Cardiac septum (tissue), 1 donor: ENCODE measurements around the gene SLC22A15. TPM values are rescaled to one million over a fixed set of nuclear protein-coding genes. Genes with fewer than 3 reads are reported as not detected.

Experiments used
- DNase-seq: peaks from one replicate; pipeline ENCODE4 v3.0.0-alpha.2; 2020; ENCODE audit warnings: low spot score
- intact Hi-C: fragments of 100-400 bp; cut with DNase I; formaldehyde crosslinking; loops from one replicate; pipeline ENCODE4 v1.14.0; 2022
- total RNA-seq: library from RNA; stranded (reverse); fragmentation: NEBNext Ultra II Directional; extraction: Animal tissue kit (Norgen Biotek cat#: 25700); gene quantifications from one replicate; pipeline ENCODE4 v1.2.1, GENCODE V29; 2021
- donor health status: DM: no; HTN: no; CAD: no.

The SLC22A15 gene
- total RNA-seq, 1 donor from 2014 or later, result 9.8 TPM

DNA sequence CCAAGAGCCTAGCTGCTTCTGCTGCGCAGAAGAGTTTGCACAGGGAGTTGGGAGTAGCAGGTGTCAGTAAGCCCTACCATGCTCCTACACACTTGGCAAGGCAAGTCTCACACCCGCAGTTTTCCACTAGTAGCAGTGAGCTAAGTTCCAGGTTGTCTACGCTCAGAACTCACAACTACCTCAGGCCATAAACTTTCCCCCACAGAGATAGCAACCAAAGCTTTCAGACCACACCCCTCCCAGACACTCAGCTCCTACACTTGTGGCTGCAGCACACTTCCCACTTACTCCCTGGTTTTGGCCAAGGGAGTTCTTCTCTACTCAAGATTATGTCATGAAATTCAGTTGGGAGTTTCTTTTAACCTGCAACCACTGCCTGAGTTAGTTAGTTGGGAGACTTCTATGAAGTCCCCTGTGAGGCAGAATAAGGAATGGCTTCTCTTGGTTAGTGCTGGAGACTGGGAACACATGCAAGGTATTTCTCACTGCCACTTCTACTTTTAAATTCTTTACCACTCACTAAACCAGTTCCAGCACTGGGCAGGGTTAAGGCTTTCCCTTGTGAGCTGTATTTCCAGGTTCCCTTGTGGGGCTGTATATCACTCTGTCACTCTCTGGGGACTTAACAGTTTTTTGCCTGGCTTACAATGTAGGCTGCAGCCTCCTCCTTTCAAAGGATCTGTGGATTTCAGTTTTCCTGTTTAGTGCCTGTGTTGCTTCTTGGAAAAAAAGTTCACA lies 116.6 kb downstream of the SLC22A15 start:
- intact Hi-C loops, result no loop called here
- DNase-seq, result no peak

DNA sequence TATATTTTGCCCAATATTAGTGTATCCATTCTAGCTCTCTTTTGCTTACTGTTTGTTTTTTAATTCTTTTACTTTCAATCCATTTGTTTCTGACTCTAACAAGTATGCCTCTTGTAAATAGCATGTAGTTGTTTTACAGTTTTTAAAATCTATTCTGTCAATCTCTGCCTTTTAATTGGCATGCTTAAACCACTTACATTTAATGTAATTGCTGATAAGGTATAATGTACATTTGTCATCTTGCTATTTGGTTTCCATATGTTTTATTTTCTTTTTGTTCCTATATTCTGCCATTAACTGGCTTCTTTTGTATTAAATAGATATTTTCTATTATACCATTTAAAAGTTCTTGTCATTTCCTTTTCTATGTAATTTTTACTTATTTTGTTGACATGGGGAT lies 118.7 kb downstream of the SLC22A15 start:
- intact Hi-C loops, result no loop called here
- DNase-seq, result no peak

DNA sequence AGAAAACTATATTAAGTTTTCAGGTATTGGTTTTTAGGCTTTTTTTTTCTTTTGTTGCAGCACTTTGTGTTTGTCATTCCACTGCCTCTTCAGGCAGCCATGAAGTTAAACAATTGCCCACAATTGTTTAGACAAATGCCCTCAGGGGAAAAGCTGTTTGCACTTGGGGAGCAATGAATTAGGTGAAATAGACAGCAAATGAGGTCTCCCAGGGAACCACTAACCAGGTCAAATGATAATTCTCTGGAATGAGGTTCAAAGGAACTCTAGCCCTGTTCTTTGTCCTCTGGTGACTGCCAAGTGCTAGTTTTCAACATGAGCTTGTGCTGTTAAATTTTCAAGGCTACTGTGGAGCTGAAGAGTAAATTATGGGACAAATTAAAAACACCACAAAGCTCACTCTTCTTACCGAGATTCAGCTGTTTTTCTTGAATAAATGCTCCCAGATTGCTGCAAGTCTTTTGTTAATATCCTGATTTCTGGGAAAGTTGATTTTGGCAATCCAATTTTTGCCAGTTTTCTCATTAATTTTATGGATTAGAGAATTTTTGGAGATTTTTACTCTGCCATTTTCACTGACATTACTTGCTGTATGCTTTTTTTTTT lies 119.8 kb downstream of the SLC22A15 start:
- intact Hi-C loops, result no loop called here
- DNase-seq, result no peak

DNA sequence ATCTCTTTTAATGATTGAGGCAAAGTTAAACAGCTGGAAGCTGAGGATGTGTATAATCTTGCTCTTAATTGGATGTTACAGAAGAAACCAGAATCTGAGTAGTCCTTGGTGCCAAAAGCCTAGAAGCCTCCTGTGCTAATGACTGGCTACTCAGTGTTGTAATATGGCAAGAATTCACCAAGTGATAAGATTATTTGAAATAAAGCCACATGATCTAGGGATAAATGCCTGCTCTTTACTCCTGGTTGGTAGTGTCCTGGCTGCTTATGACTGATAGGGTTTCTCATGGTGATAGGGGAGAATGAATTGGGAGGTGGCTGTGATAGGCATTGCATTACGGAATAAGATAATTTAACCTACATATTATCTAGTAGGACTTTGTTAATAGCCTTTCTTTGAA lies 121.3 kb downstream of the SLC22A15 start:
- DNase-seq, result no peak
- intact Hi-C loops, result no loop called here

DNA sequence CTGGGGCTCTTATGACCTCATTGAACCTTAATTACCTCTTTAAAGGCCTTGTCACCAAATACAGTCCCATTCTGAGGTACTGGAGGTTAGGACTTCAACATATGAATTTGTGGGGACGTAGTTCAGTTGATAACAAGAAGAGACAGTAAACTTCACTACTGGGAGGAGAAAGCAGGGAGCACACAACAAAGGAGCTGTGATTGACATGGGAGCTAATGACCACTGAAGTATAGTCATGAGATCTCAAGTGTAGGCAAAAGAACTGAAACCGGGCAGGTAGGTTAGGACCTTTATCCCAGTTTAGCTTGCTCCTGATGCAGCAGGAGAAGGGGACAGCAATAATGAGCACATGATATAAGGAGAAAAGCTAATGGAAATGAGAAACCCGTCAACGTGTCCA lies 123.1 kb downstream of the SLC22A15 start:
- DNase-seq, result no peak
- intact Hi-C loops, result no loop called here

DNA sequence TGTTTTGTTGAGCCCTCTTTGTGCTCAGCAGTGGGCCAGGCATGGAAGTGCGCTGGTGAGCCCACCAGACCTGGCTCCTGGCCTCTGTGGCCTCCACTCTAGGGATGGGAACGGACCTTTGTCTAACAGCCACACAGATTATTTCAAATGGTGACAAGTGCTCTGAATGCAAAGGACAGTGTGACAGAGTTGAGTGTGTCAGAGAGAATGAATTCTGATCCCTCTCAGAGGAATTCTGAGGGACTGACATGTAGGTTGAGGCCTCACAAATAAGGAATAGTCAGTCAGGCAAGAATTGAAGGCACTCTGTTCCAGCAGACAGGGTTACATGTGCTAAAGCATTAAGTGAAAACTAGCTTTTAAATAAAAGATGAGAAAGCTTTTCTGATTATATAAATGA lies 123.6 kb downstream of the SLC22A15 start:
- intact Hi-C loops, result no loop called here

DNA sequence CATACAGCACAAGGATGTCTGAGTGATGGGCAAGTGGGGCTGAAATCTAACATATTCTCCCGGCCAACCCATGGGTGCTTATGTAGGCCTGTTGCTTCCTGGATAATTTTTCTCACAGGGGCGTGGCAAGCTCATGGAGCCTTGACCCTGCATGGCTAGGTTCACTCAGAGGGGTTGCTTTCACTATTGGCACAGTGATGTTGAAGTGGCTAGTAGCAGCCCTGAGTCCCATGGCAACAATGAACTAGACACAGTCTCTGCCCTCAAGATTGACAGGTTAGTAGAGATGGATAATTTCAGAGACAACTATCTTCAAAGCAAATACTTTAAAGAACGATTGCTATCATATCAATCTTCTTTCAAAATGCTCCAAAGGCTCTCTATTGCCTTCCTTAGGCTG lies 128.4 kb downstream of the SLC22A15 start:
- DNase-seq, result no peak
- intact Hi-C loops, result no loop called here

More for the DNA sequence above, 123.6 kb downstream of the SLC22A15 start:
- no peak for DNase-seq

DNA sequence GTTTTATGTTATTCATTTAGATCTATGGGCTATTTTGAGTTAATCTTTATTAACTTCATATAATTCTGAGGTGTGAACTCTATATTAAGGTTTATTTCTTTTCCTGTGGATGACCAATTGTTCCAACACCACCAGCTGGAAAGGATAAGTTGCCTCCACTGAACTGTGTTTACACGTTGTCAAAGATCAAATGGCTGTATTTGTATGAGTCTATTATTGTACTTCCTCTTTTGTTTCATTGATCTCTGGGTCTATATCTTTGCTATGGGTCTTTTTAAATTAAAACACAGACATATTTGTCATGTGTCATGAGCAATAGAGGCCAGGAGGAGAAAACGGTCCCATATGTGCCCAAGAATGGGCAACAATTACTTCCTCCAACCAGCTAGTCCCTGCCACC lies 129.7 kb downstream of the SLC22A15 start:
- intact Hi-C loops, result no loop called here
- DNase-seq, result no peak

DNA sequence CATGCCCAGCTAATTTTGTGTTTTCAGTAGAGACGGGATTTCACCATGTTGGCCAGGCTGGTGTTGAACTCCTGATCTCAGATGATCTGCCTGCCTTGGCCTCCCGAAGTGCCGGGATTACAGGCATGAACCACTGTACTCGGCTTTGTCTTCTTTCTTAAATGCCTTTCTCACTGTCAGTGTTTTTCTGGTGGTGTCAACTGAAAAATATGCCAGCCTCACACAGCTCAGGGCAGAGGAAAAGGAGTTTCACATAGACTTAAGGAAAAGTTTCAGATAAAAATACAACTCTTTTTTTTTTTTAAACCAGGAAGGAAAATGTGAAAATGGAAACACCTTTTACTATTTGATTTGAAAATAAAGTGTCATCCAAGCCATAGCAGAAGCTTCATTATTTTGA lies 130.3 kb downstream of the SLC22A15 start:
- intact Hi-C loops, result no loop called here
- DNase-seq, result no peak

DNA sequence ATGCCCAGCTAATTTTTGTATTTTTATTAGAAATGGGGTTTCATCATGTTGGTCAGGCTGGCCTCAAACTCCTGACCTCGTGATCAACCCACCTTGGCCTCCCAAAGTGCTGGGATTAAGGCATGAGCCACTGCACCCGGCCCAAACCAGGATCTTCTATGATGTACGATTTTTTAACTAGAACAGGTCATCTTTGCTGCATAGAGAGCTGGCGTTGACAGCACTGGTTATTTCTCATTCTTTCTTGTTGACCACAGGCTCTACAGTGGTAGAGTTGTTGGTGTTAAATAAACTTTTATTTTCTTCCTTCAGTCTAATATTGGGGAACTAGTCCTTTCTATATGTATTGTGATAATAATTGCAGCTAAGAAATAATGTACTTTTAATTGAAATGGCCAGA lies 131.1 kb downstream of the SLC22A15 start:
- DNase-seq, result no peak
- intact Hi-C loops, result no loop called here

DNA sequence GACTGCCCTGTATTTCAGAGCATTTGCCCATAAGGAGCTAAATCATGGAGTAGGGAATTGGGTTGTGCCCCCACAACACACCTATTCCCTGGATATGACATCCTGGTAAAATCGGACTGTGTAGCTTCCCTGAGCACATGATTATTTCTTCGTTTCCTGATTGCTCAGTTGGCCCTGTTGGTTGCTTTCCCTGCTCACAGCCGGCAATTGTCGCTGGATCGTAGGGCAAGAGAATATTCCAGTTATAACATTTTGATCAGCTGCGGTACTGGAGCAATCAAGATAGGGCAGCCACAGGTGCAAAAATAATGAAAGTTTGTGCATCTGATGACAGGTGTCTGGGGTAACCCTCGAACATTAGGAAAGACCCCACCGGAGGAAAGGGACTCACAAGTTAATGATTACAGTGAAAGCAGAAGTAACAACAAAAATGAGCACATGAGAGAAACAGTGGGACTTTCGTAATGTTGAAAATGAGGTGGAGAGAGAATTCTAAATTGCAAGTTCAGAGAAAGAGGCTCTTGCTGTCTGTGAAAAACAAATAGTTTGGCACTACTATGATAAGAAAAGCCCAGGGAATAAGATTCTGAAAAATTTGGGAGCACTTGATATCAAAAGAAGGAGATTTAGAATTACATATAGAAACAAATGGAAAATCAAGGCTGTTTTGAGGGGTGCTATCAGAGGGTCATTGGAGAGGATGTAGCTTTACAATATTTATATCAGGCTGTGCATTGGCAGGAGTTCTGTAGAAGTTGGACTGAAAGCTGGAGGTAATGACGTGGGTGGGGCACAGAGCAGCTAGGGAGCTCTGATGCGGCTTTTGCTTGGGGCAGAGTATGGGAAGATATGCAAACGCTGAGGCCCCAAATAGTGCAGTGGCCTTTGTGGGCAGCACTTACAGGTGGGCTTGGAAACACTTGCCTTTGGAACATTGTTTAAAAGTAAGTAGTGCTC lies 134.5 kb downstream of the SLC22A15 start, which contains the start of gene MAB21L3:
TSS of gene MAB21L3 (plus strand) at position 833 of the 957 bp plus-strand sequence. CDS start 1,217 bp downstream, outside the sequence.
- no peak for DNase-seq
- intact Hi-C loops, result no loop called here

DNA sequence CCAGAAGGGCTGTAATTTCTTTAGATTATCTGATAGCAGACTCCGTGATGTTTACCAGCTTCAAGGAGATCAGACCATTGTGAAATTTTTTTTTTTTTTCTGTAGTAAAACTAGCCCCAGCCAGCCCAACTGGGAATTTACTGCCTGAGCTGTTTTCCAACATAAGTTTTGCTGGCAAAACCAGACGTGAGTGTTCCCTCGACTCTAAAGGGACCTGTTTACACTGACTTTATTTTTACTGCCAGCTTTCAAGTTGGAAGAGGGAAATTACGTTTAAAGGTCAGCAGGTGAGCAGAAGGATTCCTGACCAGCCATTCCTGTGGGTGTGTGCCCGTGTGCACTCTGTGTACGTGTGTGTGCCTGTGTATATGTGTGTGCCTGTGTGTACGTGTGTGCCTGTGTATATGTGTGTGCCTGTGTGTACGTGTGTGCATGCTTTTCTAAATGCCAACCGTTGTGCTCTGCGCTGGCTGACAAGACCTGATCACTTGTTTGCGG lies 135.3 kb downstream of the SLC22A15 start:
- intact Hi-C loops, result no loop called here
- no peak for DNase-seq

DNA sequence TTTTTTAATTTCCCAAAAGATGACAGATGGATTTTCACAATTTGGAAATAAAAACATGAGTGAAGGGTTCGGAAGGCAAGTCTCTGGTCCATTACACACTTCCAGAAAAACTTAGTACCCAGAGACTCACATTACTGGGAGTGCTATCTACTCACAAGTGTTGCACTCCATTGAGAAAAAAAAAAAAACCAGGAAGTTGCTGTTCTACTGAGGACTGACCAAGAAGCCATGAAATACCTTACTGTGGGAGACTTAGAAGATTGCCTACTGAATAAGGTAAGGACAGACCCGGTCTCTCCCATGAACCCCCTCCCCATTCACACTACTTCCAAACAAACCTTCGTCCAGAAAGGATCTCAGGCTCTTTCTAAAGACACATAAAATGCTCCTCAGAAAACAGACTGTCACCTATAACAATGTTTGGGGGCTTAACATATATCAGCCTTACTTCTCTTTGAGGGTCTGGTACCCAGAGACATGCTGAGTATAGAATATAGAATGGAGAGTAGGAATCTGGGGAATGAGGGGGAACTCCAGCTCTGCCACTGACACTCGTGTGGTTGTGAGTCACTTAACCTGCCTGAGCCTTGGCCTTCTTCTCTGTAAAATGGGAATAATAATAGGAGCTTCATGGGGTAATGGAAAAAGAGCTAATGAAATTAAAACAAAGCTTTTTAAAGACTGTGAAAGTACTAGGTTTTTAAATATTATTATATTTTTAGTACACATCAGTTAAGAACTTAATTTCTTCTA lies 136.3 kb downstream of the SLC22A15 start:
- intact Hi-C loops, result no loop called here
- no peak for DNase-seq

DNA sequence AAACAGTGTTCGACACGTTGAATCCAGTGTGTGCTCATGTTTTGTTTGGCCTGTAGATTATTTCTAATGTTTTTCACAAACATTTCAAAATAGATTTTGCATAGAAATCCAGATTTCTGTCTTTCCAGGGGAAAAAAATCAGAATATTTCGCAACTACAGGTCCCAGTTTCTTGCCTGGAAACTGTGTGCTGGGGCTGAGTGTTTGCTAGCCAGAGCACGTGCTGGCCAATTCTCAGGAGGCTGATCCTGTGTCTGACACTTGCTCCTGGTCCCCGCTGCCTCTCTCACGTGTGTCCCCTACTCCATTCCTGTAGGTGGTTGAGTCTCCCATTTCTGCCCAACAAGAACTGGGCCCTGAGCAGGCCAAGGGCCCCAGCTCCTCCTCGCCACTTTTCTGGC lies 137.3 kb downstream of the SLC22A15 start:
- intact Hi-C loops, result no loop called here
- DNase-seq, result no peak

DNA sequence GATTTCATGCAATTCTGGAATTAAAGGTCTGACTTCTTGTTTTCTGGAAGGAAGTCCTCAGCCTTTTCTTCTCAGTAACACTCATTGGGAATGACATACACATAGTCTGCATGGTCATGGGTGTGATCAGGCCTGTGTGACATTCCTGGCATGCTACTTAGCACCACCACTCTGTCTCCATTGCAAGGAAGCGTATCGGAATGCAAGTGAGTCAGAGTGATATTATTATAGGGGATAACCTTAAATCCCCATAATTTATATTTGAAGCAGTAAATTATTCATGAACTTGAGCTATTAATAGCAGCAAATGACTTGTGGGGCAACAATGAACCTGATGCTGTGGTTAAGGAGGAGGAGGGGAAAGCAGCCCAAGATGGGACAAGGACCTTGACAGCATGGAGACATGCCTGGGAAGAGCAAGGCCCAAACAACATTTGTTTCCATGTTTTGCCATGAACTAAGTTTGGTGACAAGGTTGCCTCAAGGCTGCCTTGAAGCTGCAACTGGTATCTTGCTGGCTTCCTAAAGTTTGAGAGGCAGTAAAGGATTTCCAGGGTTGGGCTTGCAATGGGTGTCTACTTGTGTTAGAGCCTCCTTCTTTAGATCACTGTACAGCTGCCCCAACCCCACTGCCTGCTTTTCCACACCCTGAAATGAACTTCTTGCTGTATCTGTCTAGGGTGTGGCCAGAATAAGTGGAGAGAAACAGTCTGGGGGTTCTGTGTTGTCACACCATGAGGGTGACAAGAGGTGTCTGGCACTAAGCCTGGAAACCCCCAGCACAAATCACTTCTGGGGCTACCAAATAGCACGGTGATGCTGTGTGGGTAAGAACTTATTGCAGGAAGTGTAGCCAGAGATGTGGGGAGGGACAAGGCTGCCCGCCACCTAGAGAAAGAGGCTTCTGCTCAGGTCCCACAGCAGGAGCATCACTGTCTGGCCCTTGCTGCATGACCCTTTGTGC lies 139.4 kb downstream of the SLC22A15 start:
- intact Hi-C loops, result no loop called here
- DNase-seq, result no peak

DNA sequence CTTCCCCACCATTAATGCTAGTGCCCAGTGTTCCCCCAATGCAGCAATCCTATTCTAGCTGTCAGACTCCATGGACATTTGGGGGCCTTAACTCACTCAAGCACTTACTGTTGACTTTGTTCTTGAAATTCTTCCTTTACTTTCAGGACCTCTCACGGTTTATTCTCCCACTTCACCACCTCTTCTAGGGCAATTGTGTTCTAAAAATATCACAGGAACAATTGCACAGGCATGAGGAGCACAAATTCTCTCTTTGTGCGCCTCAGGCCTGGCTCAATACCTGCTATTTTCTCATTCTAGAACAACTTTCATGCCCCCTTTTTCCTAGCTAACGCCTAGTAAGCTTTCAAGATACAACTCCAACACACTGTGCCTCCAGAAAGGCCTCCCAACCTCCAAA lies 142.2 kb downstream of the SLC22A15 start:
- intact Hi-C loops, result no loop called here
- DNase-seq, result no peak
